Spleen (tissue), 7 donors: ENCODE results near the gene TTC7B.

Source experiments
- CTCF ChIP-seq, 11 experiments: fragments of 200-600 bp in 7 of 11; fragments of 450-650 bp in 4 of 11; sonication (generic) in 4 of 11; IDR thresholded peaks in 8 of 11; conservative IDR thresholded peaks in 3 of 11; 1 replicate in 7 of 11; 2 replicates in 4 of 11; pipeline versions ENCODE4 v1.4.0 to v1.8.0; 2016 to 2021; ENCODE audit warnings: antibody characterized with exemption in 11 of 11, inconsistent platforms in 4 of 11, mild to moderate bottlenecking in 1 of 11
- POLR2A ChIP-seq, 3 donors: fragments of 450-650 bp; IDR thresholded peaks; one replicate each; pipeline ENCODE4 v1.5.1; 2017; ENCODE audit warnings: antibody characterized with exemption in 3 of 3, mild to moderate bottlenecking in 1 of 3
- POLR2AphosphoS5 ChIP-seq, 3 donors: sonication (generic); formaldehyde crosslinking; IDR thresholded peaks; one replicate each; pipeline ENCODE4 v1.5.1; 2017; ENCODE audit warnings: antibody characterized with exemption in 3 of 3
- donor health status: DM: no; HTN: no; CAD: no; lungs with moderate emphysema.
- donor health status: DM: no; HTN: no; CAD: no.
- donor health status: DM: no; HTN: no; CAD: no.

GRCh38 chr14:90758959-90759358 lies 57.3 kb downstream of the TTC7B start:
- TF ChIP-seq CTCF (IDR thresholded peaks at IDR 0.05 in 8 of 11, conservative IDR thresholded peaks at IDR 0.05 in 3 of 11) (no peak), POLR2A (IDR thresholded peaks at IDR 0.05) (no peak), POLR2AphosphoS5 (IDR thresholded peaks at IDR 0.05) (no peak)
